ENCODE data around the gene APBB2.

APBB2 gene

GRCh38 chr4:40881096-40881495 is 333.2 kb downstream of the APBB2 start:
- no peak for DNase-seq

DNA sequence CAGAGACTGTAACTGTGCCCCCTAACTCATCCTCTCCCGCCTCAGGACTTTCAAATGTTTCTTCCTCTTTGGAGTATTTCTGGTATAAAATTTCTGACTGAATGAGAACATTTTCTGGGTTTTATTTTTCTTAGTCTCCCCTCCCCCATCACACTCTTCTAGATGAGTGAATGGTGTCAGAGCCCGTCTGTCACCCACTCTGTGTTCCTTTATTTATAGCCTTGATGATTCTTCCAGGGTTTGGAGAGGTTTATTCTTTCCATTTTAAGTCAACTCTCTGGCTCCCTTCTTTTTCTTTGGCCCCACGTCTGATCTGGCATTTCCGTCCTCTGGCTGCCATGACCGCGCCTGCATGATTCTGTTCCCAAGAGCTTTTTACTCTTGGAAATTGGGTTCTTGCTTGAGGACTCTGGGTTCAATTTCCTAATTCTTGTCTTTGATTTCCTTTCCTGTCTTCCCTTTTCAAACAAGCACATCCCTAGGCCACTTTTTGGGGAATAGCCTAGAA is 335.7 kb downstream of the APBB2 start:
- no peak for DNase-seq

DNA sequence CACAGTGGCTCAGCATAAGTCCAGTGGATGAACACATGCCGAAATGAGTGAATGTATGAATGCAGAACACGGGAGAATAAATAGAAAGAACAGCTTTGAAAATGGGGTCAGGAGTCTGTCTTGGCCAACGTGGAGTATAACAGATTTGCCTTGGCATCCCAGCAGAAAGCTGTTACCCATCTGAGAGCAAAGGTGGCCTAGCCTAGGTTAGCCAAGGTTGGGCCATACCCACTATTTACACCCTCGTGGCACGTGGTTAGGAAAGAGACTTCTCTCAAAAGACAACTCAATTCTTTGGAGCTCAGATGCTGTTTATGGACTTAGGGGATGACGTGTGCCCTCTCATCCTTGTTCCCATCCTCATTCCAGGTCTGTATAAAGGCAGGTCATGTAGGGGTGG is 337.3 kb downstream of the APBB2 start:
- DNase-seq: no peak

DNA sequence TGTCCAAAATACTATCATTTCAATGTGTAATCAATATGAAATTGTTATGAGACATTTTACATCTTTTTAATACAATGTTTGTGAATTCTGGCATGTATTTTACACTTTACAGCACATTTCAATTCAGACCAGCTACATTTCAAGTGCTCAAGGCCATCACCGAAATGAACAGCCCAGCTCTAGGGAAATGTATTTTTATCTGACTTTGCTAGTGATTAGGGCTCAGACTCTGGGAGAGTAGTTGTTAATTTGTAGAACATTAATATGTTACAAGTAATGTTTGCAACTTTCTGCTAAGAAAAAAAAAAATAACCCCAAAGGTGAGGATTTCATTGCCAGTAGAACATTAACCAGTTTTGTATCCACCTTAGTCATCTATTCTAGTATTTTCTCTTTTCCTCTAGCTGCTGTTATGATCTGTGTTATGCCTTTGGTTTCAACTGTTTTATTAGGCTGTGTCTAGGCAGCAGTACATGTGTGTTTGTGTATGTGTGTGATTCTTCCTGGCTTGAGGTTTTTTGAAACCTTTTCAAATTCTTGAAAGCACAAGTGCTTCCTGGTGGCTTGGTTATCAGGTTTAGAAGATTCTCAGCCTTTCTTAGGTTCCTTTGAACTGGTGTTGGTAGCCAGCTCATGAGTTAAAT is 338.7 kb downstream of the APBB2 start:
- DNase-seq: no peak

GRCh38 chr4:40874901-40875300 is 339.4 kb downstream of the APBB2 start:
- DNase-seq: no peak

- DNase-seq: no peak
These were observed 340.0 kb downstream of the APBB2 start for GRCh38 chr4:40874331-40874730.

DNA sequence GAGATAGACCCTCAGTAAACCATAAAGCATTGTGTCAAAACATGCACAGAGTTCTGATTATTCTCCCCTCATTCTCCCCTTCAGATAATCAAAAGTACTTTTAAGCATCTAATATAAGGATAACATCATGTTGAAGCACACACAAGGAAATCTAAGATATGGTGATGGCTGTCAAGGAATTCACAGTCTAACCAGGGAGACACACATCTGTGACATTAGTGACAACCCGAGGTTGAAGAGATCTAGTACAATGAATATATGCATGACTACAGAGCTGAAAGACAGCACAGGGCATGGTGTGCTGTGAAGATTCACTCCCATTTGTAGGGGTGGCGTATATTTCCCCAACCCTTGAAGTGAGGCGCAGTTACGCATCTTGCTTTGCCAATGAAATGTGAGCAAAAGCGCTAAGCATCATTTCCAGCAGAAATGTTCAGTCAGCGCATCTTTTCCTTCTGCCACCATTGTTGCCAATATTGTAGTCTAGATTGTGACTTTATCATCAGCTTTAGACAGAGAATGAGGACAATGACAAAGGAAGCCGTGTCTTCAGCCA is 342.6 kb downstream of the APBB2 start:
- no peak for DNase-seq

DNA sequence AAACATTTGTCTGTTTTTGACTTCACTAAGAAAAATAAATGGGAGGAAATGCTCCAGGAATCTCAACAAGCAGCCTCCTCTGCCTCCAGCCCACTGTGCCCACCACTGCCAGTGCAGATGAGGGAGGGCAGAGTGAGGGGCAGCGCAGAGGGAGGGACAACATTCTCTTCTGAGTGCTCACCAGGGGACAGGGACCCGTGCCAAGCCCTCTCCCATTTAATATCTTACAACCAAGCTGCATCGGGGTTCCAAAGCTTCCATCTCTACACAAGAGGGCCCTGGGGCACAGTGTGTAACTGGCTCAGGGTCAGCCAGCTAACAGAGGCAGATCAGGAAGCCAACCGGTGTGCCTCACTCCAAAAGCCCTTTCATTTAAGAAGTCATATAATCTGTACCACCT is 344.2 kb downstream of the APBB2 start:
- DNase-seq: no peak

DNA sequence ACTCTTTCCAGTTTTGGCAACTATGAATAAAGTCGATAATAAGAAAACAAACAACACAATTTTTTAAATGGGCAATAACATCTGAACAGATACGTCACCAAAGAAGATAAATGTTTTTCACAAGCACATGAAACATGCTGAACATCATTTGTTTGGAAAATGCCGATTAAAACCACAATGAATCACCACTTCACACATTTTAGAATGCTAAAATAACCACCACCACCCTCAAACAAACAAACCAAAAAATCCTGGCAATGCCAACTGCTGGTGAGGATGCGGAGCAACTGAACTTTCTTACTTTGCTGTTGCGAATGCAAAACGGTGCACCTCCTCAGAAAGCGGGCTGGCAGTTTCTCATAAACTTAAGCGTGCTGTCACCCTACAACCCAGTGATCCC is 348.6 kb downstream of the APBB2 start:
- DNase-seq: no peak

- no peak for DNase-seq
These were observed 349.8 kb downstream of the APBB2 start for GRCh38 chr4:40864531-40864930.

DNA sequence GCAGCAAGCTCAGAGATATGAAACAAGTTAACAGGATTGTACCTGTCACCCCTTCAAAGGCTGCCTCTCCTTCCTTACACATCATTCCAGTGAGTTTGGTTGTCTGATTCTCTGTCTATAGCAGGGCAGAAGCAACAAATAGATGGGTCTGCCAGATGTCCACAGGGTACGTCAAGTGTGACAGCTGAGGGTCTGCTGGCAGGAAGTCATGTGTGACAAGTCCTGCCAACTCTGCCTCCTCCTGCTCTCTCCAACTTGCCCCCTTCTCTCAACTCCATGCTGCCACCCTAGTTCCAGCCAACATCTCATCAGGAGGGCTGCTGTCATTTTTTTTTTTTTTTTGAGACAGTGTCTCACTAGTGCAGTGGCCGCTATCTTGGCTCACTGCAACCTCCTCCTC is 355.4 kb downstream of the APBB2 start:
- no peak for DNase-seq

- no peak for DNase-seq
These were observed 356.4 kb downstream of the APBB2 start for GRCh38 chr4:40857956-40858355.

GRCh38 chr4:40856840-40857362 is 357.4 kb downstream of the APBB2 start:
- peak; percentile 48 for DNase-seq

GRCh38 chr4:40856277-40856839 is 358.0 kb downstream of the APBB2 start:
- no peak for DNase-seq

- no peak for DNase-seq
These were observed 363.8 kb downstream of the APBB2 start for GRCh38 chr4:40850496-40850895.

- DNase-seq: no peak
These were observed 365.4 kb downstream of the APBB2 start for GRCh38 chr4:40848940-40849339.

DNA sequence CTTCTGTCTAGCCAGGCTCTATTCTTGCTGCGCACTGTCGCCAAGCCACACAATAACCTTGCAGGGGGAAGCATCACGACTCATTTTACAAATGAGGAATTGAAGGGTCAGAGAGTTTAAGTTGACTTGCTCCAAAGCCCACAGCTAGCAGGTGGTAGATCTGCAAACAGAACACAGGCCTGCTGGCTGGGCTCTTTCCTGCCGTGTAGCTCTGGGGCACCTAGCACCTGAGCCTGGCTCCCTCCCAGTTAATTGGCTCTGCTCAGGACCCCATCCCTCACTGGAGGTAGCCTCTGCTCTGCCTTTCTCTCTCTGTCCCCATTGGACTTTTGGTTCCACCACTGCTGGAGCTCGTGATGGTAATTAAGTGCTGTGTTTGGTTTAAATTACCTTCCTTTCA is 366.1 kb downstream of the APBB2 start:
- no peak for DNase-seq

- DNase-seq: no peak
These were observed 367.8 kb downstream of the APBB2 start for GRCh38 chr4:40846532-40846931.

GRCh38 chr4:40845154-40845835 is 369.0 kb downstream of the APBB2 start:
- DNase-seq: no peak

DNA sequence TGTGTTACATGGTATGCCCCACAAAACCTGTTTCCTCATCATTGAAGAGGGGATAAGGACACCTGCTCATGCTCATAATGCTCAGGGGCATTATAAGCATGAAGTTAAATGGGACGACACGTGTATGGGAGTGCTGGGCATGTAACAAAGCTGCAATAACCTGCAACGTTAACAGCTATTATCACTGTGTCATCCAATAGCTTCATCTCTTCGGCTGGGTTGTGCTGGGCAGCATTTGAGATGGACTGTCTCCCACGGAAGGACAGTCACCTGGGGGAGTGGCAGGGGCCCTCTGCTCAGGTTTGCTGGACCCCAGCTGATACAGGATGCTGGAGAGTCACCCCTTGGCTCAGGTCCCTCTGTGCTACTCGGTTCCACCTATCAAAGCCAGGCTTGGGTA is 370.1 kb downstream of the APBB2 start:
- DNase-seq: no peak

DNA sequence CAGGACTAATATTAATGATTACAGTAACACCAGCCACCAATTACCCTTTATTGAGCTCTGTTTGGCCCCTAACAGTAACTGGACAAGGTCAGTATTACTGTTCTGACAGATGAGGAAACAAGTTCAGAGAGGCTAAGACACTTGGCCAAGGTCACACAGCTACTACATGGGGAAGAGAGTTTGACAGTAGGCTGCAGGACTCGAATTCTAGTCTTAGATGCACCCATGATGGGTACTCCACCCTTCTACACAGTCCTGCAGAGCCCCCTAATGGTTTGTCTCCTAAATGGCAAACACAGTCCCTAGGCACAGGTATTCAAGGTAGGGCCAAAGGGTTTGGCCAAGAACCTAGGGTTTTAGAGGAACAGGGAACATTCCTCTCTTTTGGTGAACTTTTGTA is 370.6 kb downstream of the APBB2 start:
- DNase-seq: no peak

DNA sequence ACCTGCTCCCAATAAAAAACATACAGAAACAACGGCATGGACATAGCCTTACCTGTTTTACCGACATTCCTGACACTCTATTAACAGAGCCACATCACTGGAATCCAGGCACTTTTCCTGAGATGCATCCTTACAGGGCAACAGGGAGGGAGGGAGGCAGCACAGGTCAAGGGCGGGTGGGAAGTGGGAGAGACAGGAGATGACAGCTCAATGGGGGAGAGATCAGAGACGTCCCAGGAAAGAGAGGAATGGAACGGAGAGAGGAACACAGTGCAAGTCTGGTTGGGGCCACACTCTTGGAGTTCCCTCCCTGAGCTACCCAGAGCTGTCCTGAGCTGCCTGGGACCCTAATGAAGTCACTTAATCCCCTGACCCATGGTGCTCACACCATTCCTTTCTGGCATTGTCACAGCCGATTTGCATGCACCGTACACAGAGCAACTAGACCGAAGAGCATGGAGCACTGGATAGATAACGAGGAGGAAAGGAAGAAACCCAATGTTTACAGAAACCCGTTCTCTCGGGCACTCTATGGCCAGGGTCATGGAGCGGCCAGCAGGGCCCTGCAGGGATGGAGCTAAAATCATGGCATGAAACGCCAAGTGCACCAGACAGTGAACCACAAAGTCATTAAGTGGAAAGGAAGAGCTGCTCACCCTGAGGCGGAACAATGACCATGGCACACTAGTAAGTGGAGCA is 371.5 kb downstream of the APBB2 start:
- DNase-seq: no peak

DNA sequence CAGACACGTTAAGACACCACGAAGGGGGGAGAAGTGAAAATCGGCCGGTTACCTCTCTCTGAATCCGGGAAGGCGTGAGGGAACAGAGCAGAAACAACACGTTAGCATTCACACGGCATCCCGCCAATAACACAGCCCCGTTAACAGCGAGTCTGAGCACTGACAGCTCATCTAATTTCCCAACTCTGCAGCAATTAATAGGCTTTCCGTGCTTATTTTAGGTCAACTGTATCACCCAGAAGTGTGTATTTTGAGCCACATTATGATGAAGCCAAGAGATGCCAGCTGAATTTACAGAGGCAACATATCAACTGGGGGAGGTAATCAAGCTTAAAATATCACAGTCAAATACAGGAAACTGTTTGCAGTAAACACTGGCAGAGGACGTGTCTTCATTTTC is 372.0 kb downstream of the APBB2 start:
- no peak for DNase-seq
